ENCODE results near the gene WFS1.

WFS1 gene

GRCh38 chr4:6262176-6262575 lies 7.5 kb upstream of the WFS1 start:
- no peak for DNase-seq

GRCh38 chr4:6262847-6263487 lies 6.7 kb upstream of the WFS1 start:
- no peak for DNase-seq

- DNase-seq: no peak
Observed at GRCh38 chr4:6263526-6264224, 6.0 kb upstream of the WFS1 start.

GRCh38 chr4:6264225-6264540 lies 5.5 kb upstream of the WFS1 start:
- DNase-seq: peak; percentile 30

- DNase-seq: no peak
Observed at GRCh38 chr4:6265546-6265945, 4.1 kb upstream of the WFS1 start.

- no peak for DNase-seq
Observed at GRCh38 chr4:6267573-6267972, 2.1 kb upstream of the WFS1 start.

- DNase-seq: no peak
Observed at GRCh38 chr4:6268650-6269615, 717 bp upstream of the WFS1 start.

GRCh38 chr4:6270636-6271121 lies 1.0 kb downstream of the WFS1 start:
- DNase-seq: peak; percentile 26

- DNase-seq: no peak
Observed at GRCh38 chr4:6271206-6271605, 1.6 kb downstream of the WFS1 start.

- DNase-seq: no peak
Observed at GRCh38 chr4:6271701-6272465, 2.2 kb downstream of the WFS1 start.

- peak; percentile 72 for DNase-seq
Observed at GRCh38 chr4:6272863-6273660, 3.4 kb downstream of the WFS1 start.

- DNase-seq: no peak
Observed at GRCh38 chr4:6273661-6273990, 4.0 kb downstream of the WFS1 start.

GRCh38 chr4:6275351-6275750 lies 5.7 kb downstream of the WFS1 start:
- DNase-seq: no peak

GRCh38 chr4:6275898-6276806 lies 6.5 kb downstream of the WFS1 start:
- DNase-seq: no peak

- DNase-seq: no peak
Observed at GRCh38 chr4:6277139-6277802, 7.6 kb downstream of the WFS1 start.

GRCh38 chr4:6277935-6278800 lies 8.5 kb downstream of the WFS1 start:
- DNase-seq: no peak

GRCh38 chr4:6278801-6279197 lies 9.1 kb downstream of the WFS1 start:
- no peak for DNase-seq

- DNase-seq: no peak
Observed at GRCh38 chr4:6279582-6280289, 10.1 kb downstream of the WFS1 start.

Measured in fibroblast of skin of abdomen (primary cell).